Endometrial microvascular endothelial cells (primary cell): Measurements from ENCODE around the gene UBE2Q2. TPM values are rescaled to one million over a fixed set of nuclear protein-coding genes. Genes with fewer than 3 reads are reported as not detected.
"Not testable (repeated sequence)": the region's sequence is repeated elsewhere in the genome, so short reads cannot be mapped to it uniquely, and the experiment has no call there.

Source experiments
- in situ Hi-C: cut with HindIII; loops from 2 replicates; pipeline ENCODE4 v1.10.0; 2017; ENCODE audit warnings: low sequenced_read_pairs, low pct_unique_long_range_greater_than_20kb; ENCODE audit errors: inconsistent ontology term
- total RNA-seq: library from RNA; depleted of rRNA; stranded (reverse); fragments of >200 nt; gene quantifications from one replicate; pipeline ENCODE4 v1.2.3, GENCODE V29; 2015; ENCODE audit errors: inconsistent ontology term

The UBE2Q2 gene
- total RNA-seq, 1 donor from 2014 or later = 24.8 TPM

DNA sequence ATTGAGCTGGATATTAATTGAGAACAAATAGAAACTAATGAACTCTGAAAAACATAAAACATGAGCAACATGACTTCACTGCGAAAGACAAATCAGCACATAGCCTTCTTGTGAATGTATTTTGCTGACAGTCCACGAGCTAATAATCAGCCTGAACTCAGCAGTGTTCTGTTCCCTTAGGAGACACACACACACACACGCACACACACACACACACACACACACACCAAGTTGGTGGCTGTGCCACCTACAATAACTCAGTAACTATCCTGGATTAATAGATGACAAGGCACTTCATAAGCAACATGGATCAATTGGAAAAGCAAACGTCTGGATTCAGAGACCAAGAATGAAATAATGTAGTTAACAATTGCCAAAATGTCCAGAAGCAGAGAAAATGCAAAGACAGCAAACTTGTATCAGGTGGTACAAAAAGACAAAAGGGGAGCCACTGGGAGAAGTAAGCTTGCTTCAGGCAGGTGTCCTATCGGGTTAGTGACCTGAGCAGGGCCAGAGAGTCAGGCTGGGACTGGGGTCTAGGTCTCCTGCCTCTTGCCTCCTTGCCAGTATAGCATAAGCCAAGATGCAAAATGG, 20.5 kb upstream of the UBE2Q2 start:
- in situ Hi-C loops = no loop called here

GRCh38 chr15:75823860-75824613, 19.2 kb upstream of the UBE2Q2 start:
- in situ Hi-C loops = no loop called here

DNA sequence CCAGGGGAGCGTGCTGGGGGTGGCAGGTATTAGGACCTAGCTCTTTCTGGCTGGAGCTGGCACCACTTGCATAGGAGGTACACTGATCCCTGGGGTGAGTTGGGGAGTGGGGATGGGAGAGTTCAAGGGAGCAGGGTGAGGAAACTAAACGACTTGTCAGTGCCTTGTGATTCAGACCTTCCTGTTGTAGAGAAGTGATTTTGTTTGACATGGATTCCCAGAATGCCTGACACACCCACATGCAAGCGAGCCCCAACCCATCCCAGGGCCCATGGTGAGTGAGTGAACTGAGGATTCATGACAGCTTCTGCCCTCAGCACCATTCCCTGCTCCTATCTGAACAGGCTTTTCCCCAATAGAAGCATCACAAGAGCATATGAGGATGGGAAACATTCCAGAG, 15.6 kb upstream of the UBE2Q2 start:
- in situ Hi-C loops = no loop called here

DNA sequence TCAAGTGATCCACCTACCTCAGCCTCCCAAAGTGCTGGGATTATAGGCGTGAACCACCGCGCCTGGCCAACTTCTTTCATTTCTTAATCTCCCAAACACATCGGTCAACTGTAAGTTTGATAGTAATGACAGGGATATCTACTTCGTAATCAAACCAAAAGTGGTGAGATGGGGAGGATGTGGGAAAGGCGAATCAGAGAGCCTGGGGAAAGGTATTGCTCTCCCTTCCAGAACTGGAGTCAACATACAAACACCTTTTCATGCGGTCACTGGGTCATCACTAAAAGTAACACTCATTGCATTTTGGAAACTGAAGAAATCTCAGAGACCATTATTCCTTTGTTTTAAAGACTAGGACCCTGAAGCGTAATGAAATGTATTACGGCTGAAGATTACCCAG, 14.8 kb upstream of the UBE2Q2 start:
- in situ Hi-C loops = no loop called here

DNA sequence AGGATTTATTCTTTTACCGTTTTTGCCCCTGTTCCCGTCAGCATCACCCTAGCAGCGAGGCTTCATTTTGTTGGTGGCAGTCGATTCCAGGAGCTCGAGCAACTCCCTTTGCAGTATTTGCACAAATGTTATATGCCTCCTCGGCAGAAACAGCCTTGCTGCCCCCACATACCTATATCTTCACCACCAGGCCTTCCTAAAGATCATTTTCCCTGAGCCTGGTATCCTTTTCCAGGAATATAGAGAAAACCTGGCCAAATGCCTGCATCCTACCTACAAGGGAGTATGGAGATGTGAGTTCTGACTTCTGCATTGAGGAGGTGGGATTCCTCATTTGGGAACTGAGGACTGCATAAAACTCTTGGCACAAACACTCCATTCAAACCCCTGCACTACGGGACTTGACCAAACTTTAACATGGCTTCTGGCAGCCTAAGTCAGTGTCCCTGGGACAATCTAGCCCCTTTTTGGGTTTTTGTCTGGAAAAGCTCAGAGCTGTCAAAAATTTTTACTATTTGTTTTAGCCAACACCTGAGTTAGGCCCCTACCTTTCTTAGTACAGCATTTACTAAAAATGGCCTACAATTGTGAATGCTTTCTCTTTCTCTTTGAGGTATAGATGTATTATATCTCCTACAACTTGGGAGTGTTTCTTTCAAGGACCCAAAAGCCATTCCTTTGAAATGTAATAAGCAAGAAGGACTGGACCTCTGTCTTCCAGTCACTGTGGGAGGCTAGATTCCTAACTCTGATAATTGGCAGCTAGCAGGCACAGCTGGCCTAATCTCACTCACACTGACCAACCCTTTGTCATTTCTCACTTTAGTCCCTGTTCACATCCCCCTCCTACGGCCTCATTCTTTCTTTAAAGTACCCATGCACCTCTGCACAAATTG, 12.1 kb upstream of the UBE2Q2 start:
- in situ Hi-C loops = no loop called here

- in situ Hi-C loops = no loop called here
These were observed 11.5 kb upstream of the UBE2Q2 start for GRCh38 chr15:75831806-75832102.

GRCh38 chr15:75832114-75832513, 11.1 kb upstream of the UBE2Q2 start:
- in situ Hi-C loops = no loop called here

GRCh38 chr15:75834021-75834420, 9.2 kb upstream of the UBE2Q2 start:
- in situ Hi-C loops = no loop called here

GRCh38 chr15:75835990-75836958, 7.0 kb upstream of the UBE2Q2 start:
- in situ Hi-C loops = no loop called here

DNA sequence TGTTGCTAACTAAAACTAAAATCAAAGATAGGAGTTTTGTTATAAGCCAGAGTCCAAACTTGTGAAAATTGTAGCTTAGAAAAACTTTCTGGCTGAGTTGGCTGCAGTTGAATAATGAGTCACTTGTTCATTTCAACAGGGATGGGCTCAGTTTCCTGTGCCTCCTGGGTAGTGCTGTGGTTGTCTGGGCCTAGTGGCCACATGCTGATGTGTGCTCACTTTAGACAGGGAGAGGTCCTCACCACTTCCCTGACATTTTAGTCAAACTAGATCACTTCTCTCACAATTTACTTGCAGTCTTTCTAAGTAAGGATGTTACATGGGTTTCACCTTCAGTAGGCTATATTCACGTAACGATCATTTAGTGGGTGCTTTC, 6.3 kb upstream of the UBE2Q2 start:
- in situ Hi-C loops = no loop called here

DNA sequence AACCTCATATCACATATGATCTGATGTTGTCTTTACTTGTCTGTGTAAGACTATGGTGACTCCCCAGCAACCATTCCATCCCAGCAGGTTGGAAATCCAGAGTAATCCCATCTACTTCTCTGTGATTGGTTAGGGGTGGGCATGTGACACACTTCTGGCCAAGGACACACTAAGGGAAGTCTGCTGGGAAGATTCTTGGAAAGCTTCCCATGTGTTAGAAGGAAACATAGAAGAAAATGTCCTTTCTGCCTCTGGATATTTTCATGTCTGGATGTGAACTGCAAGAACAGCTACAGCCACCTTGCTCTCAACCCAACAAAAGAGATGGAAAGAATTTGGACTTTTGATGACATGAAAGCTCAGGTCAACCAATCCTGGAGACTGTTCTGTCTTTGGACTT, 2.6 kb upstream of the UBE2Q2 start:
- in situ Hi-C loops = no loop called here

DNA sequence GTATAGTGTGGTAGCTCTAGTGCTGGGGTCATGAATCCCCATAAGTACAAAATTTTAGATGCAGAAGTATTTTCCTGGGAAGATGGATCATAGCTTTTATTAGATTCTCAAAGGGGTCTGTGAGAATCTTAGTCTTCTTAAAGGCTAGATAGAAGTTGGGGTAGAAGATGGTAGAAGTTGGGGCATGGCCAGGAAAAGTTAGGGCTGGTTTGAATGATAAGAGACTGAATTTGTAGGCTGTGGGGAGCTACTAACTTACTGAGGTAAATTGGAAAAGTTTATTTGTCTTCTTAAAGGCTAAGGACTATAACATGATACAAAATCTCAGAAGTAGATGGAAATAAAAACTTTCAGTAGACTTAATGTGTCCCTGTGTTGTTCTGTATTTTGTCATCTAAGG, 1.6 kb upstream of the UBE2Q2 start:
- in situ Hi-C loops = no loop called here

DNA sequence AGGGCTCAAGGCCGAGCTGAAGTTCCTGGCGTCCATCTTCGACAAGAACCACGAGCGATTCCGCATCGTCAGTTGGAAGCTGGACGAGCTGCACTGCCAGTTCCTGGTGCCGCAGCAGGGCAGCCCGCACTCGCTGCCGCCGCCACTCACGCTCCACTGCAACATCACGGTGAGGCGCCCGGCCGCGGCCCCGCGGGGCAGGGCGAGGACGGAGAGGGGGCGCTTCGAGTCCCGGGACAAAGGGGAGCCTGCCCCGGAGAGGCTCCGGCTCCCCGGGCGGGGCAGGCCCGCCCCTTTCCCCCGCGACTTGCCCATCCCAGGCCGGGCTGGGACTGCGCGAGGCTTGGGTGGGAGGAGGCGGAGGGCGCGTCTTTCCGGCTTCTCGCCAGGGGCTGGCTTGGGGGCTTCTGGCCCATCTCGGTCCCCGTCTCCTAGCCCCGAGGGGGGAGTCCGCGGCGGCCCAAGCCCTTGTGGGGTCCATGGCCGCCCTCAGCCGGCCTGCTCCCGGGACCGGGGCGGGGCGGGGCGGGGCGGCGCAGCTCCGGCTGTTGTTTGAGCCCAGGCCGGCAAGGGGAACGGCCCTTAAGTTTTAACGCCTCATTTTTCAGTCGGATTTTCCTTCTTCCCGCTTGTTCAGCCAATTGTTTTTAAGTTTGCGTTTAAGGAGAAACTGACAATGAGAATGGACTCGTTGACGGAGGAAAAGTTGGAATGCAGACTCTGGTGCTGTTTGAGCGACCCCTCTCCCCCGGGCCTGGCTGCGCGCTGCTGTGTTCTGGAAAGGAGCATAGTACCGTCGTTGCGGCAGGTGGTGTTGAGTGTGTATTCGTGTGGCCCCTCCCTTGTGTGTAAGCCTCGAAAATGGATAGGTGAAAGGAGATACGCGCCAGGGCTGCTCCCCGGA, 683 bp downstream of the UBE2Q2 start:
- in situ Hi-C loops = no loop called here

DNA sequence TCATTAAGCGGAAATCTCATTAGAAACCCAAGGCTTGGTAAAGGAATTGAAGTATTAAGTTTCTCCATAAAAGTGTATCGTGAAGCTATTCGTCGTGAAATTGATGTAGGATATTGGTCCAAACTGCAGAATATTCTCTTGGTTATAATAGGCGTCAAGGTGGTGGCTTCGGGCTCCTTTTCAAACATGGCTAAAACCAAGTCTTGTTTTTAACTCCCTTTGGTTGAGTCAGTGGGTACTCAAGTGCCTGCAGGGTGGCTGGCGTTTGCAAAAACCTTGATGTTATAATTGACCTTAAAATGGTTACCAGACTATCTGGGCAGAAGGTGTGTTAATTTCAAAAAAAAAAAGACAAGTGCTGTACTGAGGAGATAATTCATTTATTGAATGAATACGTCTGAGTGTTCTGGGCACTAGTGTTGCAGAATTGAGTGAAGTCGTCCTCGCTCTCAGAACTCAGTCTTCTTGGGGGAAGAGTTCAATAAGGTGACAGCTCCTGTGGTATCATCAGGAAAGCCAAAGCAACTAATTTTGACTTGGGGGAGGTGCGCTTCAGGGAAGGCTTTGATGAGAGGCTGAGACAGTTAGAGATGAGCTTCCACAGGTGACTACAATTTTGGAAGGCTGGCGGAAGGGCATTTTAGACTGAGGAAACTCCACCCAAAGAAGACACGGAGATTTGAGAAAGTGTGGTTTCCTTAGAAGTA, 1.5 kb downstream of the UBE2Q2 start:
- in situ Hi-C loops = no loop called here

DNA sequence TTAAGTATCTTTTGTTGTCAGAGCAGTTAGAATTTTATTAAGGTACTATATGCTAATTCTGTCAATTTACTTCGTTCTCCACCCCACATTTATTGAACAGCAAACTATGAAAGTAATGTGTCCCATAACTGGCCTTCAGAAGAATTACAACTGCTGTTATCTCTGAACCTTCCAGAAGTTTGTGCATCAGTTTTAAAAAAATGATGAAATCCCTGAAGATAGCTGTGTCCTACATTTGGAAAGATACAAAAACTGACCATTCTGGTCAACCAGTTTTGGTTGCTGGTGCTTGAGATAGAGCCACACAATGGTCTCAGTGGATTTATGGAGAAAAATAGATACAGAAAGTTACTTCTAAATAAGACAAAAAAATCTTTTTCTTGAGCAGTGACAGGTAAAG, 5.9 kb downstream of the UBE2Q2 start:
- in situ Hi-C loops = no loop called here

DNA sequence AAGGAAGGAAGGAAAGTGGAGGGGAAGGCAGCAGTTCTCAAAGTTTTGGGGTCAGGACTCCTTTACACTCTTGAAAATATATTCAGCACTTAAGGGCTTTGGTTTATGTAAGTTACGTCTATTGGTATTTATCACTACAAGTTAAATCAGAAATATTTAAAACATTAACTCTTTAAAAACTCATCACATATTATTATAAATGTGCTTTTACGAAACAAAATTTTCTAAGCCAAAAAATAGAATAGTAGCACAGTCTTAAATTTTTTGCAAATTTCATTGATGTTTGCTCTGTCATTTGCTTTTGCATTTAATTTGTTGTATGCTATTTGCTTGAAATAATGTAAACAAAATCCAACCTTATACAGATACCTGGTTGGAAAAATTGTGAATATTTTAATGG, 7.5 kb downstream of the UBE2Q2 start:
- in situ Hi-C loops = no loop called here

- in situ Hi-C loops = not testable (repeated sequence)
These were observed 8.3 kb downstream of the UBE2Q2 start for GRCh38 chr15:75851566-75851965.
